Neural cell (in vitro differentiated cells): ENCODE measurements around the gene NLRC3. TPM values are rescaled to one million over a fixed set of nuclear protein-coding genes. Genes with fewer than 3 reads are reported as not detected.

Source experiments
- H2AFZ ChIP-seq: fragments of 200-600, 300-800 bp; sonication (generic), shearing (Covaris generic); 2 replicates; pipeline ENCODE4 v1.6.0; 2014; ENCODE audit warnings: low read depth, mild to moderate bottlenecking, antibody characterized with exemption, low read length, moderate library complexity
- H3F3A ChIP-seq: fragments of 200-600 bp; shearing (Covaris generic); 2 replicates; pipeline ENCODE4 v1.6.1; 2016; ENCODE audit warnings: mild to moderate bottlenecking, moderate library complexity, mixed read lengths, antibody characterized with exemption, low read length; ENCODE audit not compliant: insufficient read depth, poor library complexity, severe bottlenecking
- H3K27ac ChIP-seq: fragments of 200-600, 300-800 bp; sonication (generic), shearing (Covaris generic); 2 replicates; pipeline ENCODE4 v1.5.1; 2014; ENCODE audit warnings: mild to moderate bottlenecking, low read length, moderate library complexity
- H3K27me3 ChIP-seq: fragments of 300-800, 200-600 bp; sonication (generic), shearing (Covaris generic); 2 replicates; pipeline ENCODE4 v1.6.0; 2014; ENCODE audit warnings: mild to moderate bottlenecking, low read depth, low read length, moderate library complexity; ENCODE audit not compliant: insufficient read depth
- H3K36me3 ChIP-seq: fragments of 300-800, 200-600 bp; sonication (generic), shearing (Covaris generic); 2 replicates; pipeline ENCODE4 v1.5.1; 2014; ENCODE audit warnings: mild to moderate bottlenecking, antibody characterized with exemption, low read length, moderate library complexity; ENCODE audit not compliant: insufficient read depth
- H3K4me2 ChIP-seq: fragments of 300-800, 200-600 bp; sonication (generic), shearing (Covaris generic); 2 replicates; pipeline ENCODE4 v1.6.0; 2014; ENCODE audit warnings: mild to moderate bottlenecking, low read length
- H3K4me3 ChIP-seq: fragments of 300-800, 200-600 bp; sonication (generic), shearing (Covaris generic); 2 replicates; pipeline ENCODE4 v1.5.1; 2014; ENCODE audit warnings: mild to moderate bottlenecking, low read length, moderate library complexity
- H3K79me2 ChIP-seq: fragments of 200-600 bp; shearing (Covaris generic); replicated peaks from 2 replicates; pipeline ENCODE4 v1.6.0; 2014; ENCODE audit warnings: mild to moderate bottlenecking, low read length, moderate library complexity; ENCODE audit not compliant: insufficient read depth
- H3K9ac ChIP-seq: fragments of 300-800, 200-600 bp; sonication (generic), shearing (Covaris generic); 2 replicates; pipeline ENCODE4 v1.6.1; 2016; ENCODE audit warnings: mild to moderate bottlenecking, low read length, mixed read lengths
- H3K9me2 ChIP-seq: fragments of 200-600 bp; shearing (Covaris generic); 2 replicates; pipeline ENCODE4 v1.6.1; 2016; ENCODE audit warnings: mild to moderate bottlenecking, low read length, mixed read lengths; ENCODE audit not compliant: insufficient read depth
- H3K9me3 ChIP-seq: fragments of 200-600, 300-800 bp; sonication (generic), shearing (Covaris generic); 2 replicates; pipeline ENCODE4 v1.6.1; 2016; ENCODE audit warnings: mild to moderate bottlenecking, mixed run types, low read length, moderate library complexity, mixed read lengths
- H4K20me1 ChIP-seq: fragments of 200-600 bp; shearing (Covaris generic); 2 replicates; pipeline ENCODE4 v1.6.1; 2016; ENCODE audit warnings: mild to moderate bottlenecking, mixed run types; ENCODE audit not compliant: insufficient read depth
- EP300 ChIP-seq: fragments of 450-650 bp; conservative IDR thresholded peaks from 2 replicates; pipeline ENCODE4 v1.6.1; 2014; ENCODE audit warnings: antibody characterized with exemption, mild to moderate bottlenecking, moderate library complexity; ENCODE audit not compliant: poor library complexity, severe bottlenecking
- EZH2 ChIP-seq: fragments of 200-600, 300-800 bp; shearing (Covaris generic), sonication (generic); IDR thresholded peaks from 2 replicates; pipeline ENCODE4 v1.6.1; 2014; ENCODE audit warnings: antibody characterized with exemption, low read length, borderline replicate concordance, mild to moderate bottlenecking; ENCODE audit not compliant: insufficient read depth, poor library complexity, severe bottlenecking
- MXI1 ChIP-seq: fragments of 450-650 bp; conservative IDR thresholded peaks from 2 replicates; pipeline ENCODE4 v1.6.1; 2014; ENCODE audit warnings: antibody characterized with exemption, mild to moderate bottlenecking; ENCODE audit not compliant: poor library complexity, severe bottlenecking
- POLR2AphosphoS5 ChIP-seq: IDR thresholded peaks from 2 replicates; pipeline ENCODE4 v1.6.1; 2012
- RAD21 ChIP-seq: fragments of 450-650 bp; conservative IDR thresholded peaks from 2 replicates; pipeline ENCODE4 v1.6.1; 2014; ENCODE audit warnings: antibody characterized with exemption, mild to moderate bottlenecking, moderate library complexity
- SMC3 ChIP-seq: fragments of 450-650 bp; conservative IDR thresholded peaks from 2 replicates; pipeline ENCODE4 v1.6.1; 2014; ENCODE audit warnings: antibody characterized with exemption, mild to moderate bottlenecking, moderate library complexity; ENCODE audit not compliant: poor library complexity
- TAF1 ChIP-seq: IDR thresholded peaks from 2 replicates; pipeline ENCODE4 v1.6.1; 2012; ENCODE audit warnings: low read depth
- polyA plus RNA-seq: library from polyadenylated mRNA; depleted of rRNA; stranded (reverse); fragments of >200 nt; gene quantifications from 2 replicates; pipeline ENCODE4 v1.2.3, GENCODE V29; 2014
- TF ChIP-seq, protein P1 (sequence below): IDR thresholded peaks from 2 replicates; pipeline ENCODE4 v1.6.1; 2012; ENCODE audit warnings: borderline replicate concordance
- TF ChIP-seq, protein P2 (sequence below): fragments of 450-650 bp; IDR thresholded peaks from 2 replicates; pipeline ENCODE4 v1.5.1; 2014; ENCODE audit warnings: antibody characterized with exemption, mild to moderate bottlenecking, moderate library complexity; ENCODE audit not compliant: poor library complexity, severe bottlenecking

Gene NLRC3
- polyA plus RNA-seq, 1 donor from 2014 or later, result 0.57 TPM

DNA sequence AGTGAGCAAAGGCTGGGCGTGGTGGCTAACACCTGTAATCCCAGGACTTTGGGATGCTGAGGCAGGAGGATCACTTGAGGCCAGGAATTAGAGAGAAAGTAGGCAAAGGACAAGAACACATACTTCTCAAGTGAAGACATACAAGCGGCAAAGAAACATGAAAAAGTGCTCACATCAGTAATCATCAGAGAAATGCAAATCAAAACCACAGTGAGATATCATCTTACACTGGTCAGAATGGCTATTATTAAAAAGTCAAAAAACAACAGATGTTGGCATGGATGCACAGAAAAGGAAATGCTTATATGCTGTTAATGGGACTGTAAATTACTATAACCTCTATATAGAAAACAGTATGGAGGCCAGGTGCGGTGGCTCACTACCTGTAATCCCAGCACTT, 46.4 kb upstream of the NLRC3 start:
- H3K4me3 ChIP-seq, result no peak overlapping the region
- no peaks in the 10 kb centered on the region for H4K20me1 ChIP-seq
- H3K9ac ChIP-seq, result no peak overlapping the region
- no peaks in the 10 kb centered on the region for H3K9me2 ChIP-seq
- no peaks in the 10 kb centered on the region for H3K27me3 ChIP-seq
- H2AFZ ChIP-seq, result no peak overlapping the region
- H3K4me2 ChIP-seq, result no peak overlapping the region
- H3K36me3 ChIP-seq, result no peaks in the 10 kb centered on the region
- no peaks in the 10 kb centered on the region for H3K9me3 ChIP-seq
- no peak for TF ChIP-seq MXI1
- no peak for TF ChIP-seq POLR2AphosphoS5
- TF ChIP-seq SMC3, result no peak
- TF ChIP-seq EZH2, result no peak
- TF ChIP-seq RAD21, result no peak
- TF ChIP-seq EP300, result no peak
- TF ChIP-seq TAF1, result no peak
- TF ChIP-seq, protein P1, sequence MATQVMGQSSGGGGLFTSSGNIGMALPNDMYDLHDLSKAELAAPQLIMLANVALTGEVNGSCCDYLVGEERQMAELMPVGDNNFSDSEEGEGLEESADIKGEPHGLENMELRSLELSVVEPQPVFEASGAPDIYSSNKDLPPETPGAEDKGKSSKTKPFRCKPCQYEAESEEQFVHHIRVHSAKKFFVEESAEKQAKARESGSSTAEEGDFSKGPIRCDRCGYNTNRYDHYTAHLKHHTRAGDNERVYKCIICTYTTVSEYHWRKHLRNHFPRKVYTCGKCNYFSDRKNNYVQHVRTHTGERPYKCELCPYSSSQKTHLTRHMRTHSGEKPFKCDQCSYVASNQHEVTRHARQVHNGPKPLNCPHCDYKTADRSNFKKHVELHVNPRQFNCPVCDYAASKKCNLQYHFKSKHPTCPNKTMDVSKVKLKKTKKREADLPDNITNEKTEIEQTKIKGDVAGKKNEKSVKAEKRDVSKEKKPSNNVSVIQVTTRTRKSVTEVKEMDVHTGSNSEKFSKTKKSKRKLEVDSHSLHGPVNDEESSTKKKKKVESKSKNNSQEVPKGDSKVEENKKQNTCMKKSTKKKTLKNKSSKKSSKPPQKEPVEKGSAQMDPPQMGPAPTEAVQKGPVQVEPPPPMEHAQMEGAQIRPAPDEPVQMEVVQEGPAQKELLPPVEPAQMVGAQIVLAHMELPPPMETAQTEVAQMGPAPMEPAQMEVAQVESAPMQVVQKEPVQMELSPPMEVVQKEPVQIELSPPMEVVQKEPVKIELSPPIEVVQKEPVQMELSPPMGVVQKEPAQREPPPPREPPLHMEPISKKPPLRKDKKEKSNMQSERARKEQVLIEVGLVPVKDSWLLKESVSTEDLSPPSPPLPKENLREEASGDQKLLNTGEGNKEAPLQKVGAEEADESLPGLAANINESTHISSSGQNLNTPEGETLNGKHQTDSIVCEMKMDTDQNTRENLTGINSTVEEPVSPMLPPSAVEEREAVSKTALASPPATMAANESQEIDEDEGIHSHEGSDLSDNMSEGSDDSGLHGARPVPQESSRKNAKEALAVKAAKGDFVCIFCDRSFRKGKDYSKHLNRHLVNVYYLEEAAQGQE, result no peak
- TF ChIP-seq, protein P2, sequence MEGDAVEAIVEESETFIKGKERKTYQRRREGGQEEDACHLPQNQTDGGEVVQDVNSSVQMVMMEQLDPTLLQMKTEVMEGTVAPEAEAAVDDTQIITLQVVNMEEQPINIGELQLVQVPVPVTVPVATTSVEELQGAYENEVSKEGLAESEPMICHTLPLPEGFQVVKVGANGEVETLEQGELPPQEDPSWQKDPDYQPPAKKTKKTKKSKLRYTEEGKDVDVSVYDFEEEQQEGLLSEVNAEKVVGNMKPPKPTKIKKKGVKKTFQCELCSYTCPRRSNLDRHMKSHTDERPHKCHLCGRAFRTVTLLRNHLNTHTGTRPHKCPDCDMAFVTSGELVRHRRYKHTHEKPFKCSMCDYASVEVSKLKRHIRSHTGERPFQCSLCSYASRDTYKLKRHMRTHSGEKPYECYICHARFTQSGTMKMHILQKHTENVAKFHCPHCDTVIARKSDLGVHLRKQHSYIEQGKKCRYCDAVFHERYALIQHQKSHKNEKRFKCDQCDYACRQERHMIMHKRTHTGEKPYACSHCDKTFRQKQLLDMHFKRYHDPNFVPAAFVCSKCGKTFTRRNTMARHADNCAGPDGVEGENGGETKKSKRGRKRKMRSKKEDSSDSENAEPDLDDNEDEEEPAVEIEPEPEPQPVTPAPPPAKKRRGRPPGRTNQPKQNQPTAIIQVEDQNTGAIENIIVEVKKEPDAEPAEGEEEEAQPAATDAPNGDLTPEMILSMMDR, result no peak
- H3K79me2 ChIP-seq, result peaks cover 5% of the 10 kb centered on the region
- no peaks in the 10 kb centered on the region for H3F3A ChIP-seq
- H3K27ac ChIP-seq, result no peak overlapping the region

DNA sequence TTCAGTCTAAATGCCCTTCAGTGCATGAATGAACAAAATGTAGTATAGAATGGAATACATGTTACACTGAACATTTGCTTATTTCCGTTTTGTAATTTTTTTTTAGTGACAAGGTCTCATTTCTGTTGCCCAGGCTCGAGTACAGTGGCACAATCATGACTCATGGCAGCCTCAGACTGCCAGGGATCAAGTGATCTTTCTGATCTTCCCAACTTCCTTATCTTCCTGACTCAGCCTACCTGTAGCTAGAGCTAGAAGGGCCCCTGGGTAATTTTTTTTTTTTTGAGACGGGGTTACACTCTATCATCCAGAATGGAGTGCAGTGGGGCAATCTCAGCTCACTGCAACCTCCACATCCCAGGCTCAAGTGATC, 41.6 kb upstream of the NLRC3 start:
- no peak for TF ChIP-seq SMC3
- peaks cover 17% of the 10 kb centered on the region for H3K79me2 ChIP-seq

More for the DNA sequence above, 41.6 kb upstream of the NLRC3 start:
- H3K4me3 ChIP-seq, result no peak overlapping the region
- no peaks in the 10 kb centered on the region for H3K36me3 ChIP-seq
- no peak overlapping the region for H2AFZ ChIP-seq
- H3K9ac ChIP-seq, result no peak overlapping the region
- H4K20me1 ChIP-seq, result no peaks in the 10 kb centered on the region
- H3K9me3 ChIP-seq, result no peaks in the 10 kb centered on the region
- H3K9me2 ChIP-seq, result no peaks in the 10 kb centered on the region
- no peak overlapping the region for H3K27ac ChIP-seq
- H3F3A ChIP-seq, result no peaks in the 10 kb centered on the region
- H3K4me2 ChIP-seq, result no peak overlapping the region
- H3K27me3 ChIP-seq, result no peaks in the 10 kb centered on the region
